B cell (primary cell): ENCODE measurements around the gene CES4A. TPM values are rescaled to one million over a fixed set of nuclear protein-coding genes. Genes with fewer than 3 reads are reported as not detected.

ENCODE experiments used
- ATAC-seq: fragments of 200-7000 bp; cut with Tn5 transposase; one replicate; pipeline ENCODE4 v1.10.0; 2021; ENCODE audit warnings: low read depth, mild to moderate bottlenecking, moderate number of reproducible peaks, moderate library complexity
- CTCF ChIA-PET: fragments of 350-600 bp; sonication (Branson Sonifier 250); formaldehyde crosslinking; loops from one replicate; lab custom pipeline; 2021; ENCODE audit warnings: antibody characterized with exemption, inconsistent platforms; lab: Charles Lee
- POLR2A ChIA-PET: fragments of 350-600 bp; sonication (Branson Sonifier 250); formaldehyde crosslinking; loops from one replicate; lab custom pipeline; 2021; ENCODE audit warnings: antibody characterized with exemption; lab: Charles Lee
- DNase-seq: peaks from one replicate; pipeline ENCODE4 v3.0.0; 2013
- H2AFZ ChIP-seq: 2 replicates; pipeline ENCODE4 v1.6.1; 2012; ENCODE audit warnings: mild to moderate bottlenecking, low read depth, low read length; ENCODE audit not compliant: insufficient read depth, poor library complexity, severe bottlenecking
- H3K27ac ChIP-seq, 2 donors: 1 replicate in 1 of 2; 2 replicates in 1 of 2; pipeline ENCODE4 v1.5.1; 2012 to 2013; ENCODE audit warnings: low read length in 2 of 2, mild to moderate bottlenecking in 2 of 2, moderate library complexity in 1 of 2
- H3K27me3 ChIP-seq, 4 experiments: fragments of 200-600 bp in 1 of 4; sonication (generic) in 1 of 4; replicated peaks in 1 of 4; 1 replicate in 2 of 4; 2 replicates in 2 of 4; pipeline versions ENCODE4 v1.6.1 to v1.7.0; 2013 to 2016; ENCODE audit warnings: low read length in 3 of 4, mild to moderate bottlenecking in 2 of 4, mixed read lengths in 1 of 4, moderate library complexity in 1 of 4; ENCODE audit not compliant: insufficient read depth in 4 of 4, control insufficient read depth in 3 of 4; ENCODE audit errors: control extremely low read depth in 1 of 4
- H3K36me3 ChIP-seq, 2 experiments: replicated peaks in 1 of 2; 1 replicate in 1 of 2; 2 replicates in 1 of 2; pipeline versions ENCODE4 v1.6.1 to v1.7.1; 2013; ENCODE audit warnings: low read length in 1 of 2; ENCODE audit not compliant: insufficient read depth in 2 of 2, control insufficient read depth in 1 of 2; ENCODE audit errors: control extremely low read depth in 1 of 2, extremely low read depth in 1 of 2
- H3K4me1 ChIP-seq, 2 donors: fragments of 200-600 bp in 1 of 2; sonication (generic) in 1 of 2; 1 replicate in 1 of 2; 2 replicates in 1 of 2; pipeline versions ENCODE4 v1.5.1 to v1.6.1; 2013 to 2017; ENCODE audit warnings: low read length in 2 of 2; ENCODE audit not compliant: control insufficient read depth in 2 of 2, insufficient read depth in 2 of 2
- H3K4me2 ChIP-seq: replicated peaks from 2 replicates; pipeline ENCODE3; 2012; ENCODE audit warnings: mild to moderate bottlenecking, low read depth, low read length; ENCODE audit not compliant: poor library complexity, severe bottlenecking
- H3K4me3 ChIP-seq, 5 experiments: fragments of 200-600 bp in 1 of 5; sonication (generic) in 1 of 5; 1 replicate in 3 of 5; 2 replicates in 2 of 5; pipeline versions ENCODE4 v1.5.1 to v1.7.0; 2011 to 2016; ENCODE audit warnings: low read length in 4 of 5, mild to moderate bottlenecking in 4 of 5, low read depth in 2 of 5, control low read depth in 1 of 5, moderate library complexity in 1 of 5; ENCODE audit not compliant: insufficient read depth in 1 of 5; ENCODE audit errors: control extremely low read depth in 1 of 5, extremely low read depth in 1 of 5
- H3K79me2 ChIP-seq: fragments of 200-600 bp; sonication (generic); one replicate; pipeline ENCODE4 v1.6.0; 2016; ENCODE audit warnings: low read length; ENCODE audit not compliant: control insufficient read depth, insufficient read depth
- H3K9ac ChIP-seq: fragments of 200-600 bp; sonication (generic); 2 replicates; pipeline ENCODE4 v1.6.1; 2017; ENCODE audit warnings: mild to moderate bottlenecking, low read length, moderate library complexity
- H3K9me3 ChIP-seq, 3 donors: one replicate each; pipeline versions ENCODE4 v1.6.1 to v1.7.1; 2013; ENCODE audit warnings: low read length in 2 of 3; ENCODE audit not compliant: control insufficient read depth in 2 of 3, insufficient read depth in 1 of 3; ENCODE audit errors: control extremely low read depth in 1 of 3
- H4K20me1 ChIP-seq: 2 replicates; pipeline ENCODE4 v1.6.0; 2012; ENCODE audit warnings: mild to moderate bottlenecking, low read length; ENCODE audit not compliant: insufficient read depth, control insufficient read depth, poor library complexity, severe bottlenecking
- H3K27ac Mint-ChIP-seq: one replicate; pipeline ENCODE4 v1.8.0; 2021; ENCODE audit warnings: mixed read lengths
- H3K27me3 Mint-ChIP-seq: one replicate; pipeline ENCODE4 v1.8.0; 2021; ENCODE audit warnings: mixed read lengths
- H3K4me1 Mint-ChIP-seq: one replicate; pipeline ENCODE4 v1.8.0; 2021; ENCODE audit warnings: mixed read lengths
- H3K4me3 Mint-ChIP-seq: one replicate; pipeline ENCODE4 v1.8.0; 2021; ENCODE audit warnings: mixed read lengths
- H3K9me3 Mint-ChIP-seq: one replicate; pipeline ENCODE4 v1.8.0; 2022; ENCODE audit warnings: mixed read lengths; ENCODE audit not compliant: insufficient read depth
- EZH2 ChIP-seq: IDR thresholded peaks from 2 replicates; pipeline ENCODE4 v1.6.1; 2012; ENCODE audit warnings: borderline replicate concordance, low read depth, mild to moderate bottlenecking, moderate library complexity, low read length; ENCODE audit not compliant: insufficient read depth, poor library complexity, severe bottlenecking
- WGBS: methylation state at CpG from one replicate; pipeline ENCODE4 v1.1.5; 2013; ENCODE audit warnings: missing lambda C conversion rate; ENCODE audit not compliant: insufficient coverage; 5-methylcytosine and 5-hydroxymethylcytosine counted together
- intact Hi-C: fragments of 100-400 bp; cut with micrococcal nuclease; formaldehyde crosslinking; loops from one replicate; pipeline ENCODE4 v1.10.0; 2022
- polyA plus RNA-seq: library from polyadenylated mRNA; depleted of rRNA; stranded (reverse); fragments of >200 nt; gene quantifications from 2 replicates; pipeline ENCODE4 v1.2.3, GENCODE V29; 2012
- total RNA-seq, 2 donors: library from RNA; stranded (reverse); fragments of 120-200 nt in 1 of 2; gene quantifications; 1 replicate in 1 of 2; 2 replicates in 1 of 2; pipeline versions ENCODE4 v1.2.3 to v1.2.4, GENCODE V29; 2013 to 2022
- TF ChIP-seq, protein P1 (sequence below): fragments of 200-600 bp; IDR thresholded peaks from one replicate; pipeline ENCODE4 v1.8.0; 2022; ENCODE audit warnings: antibody characterized with exemption, mild to moderate bottlenecking

CES4A gene
- total and polyA plus RNA-seq, 2 donors (not counting 1 experiment from before 2014, with no cell fraction given) = 8.4 to 17.3 TPM

DNA sequence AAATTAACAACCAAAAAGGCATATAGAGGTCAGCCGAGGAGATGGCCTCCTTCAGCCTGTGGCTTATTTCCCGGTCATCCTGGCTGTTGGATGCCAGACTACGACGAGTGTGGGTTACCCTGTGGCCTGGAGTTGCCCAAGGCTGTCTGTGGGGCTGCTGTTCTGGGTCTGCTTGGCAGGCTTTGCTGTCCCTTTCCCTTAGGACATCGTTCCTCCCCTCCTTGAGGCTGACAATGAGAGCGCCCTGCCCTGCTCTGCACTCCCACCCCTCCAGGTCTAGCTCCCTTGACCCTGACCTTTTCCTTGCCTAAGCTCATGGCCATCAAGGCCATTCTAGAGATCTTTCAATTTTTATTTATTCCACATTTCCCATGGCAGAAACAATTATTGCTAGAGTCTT lies 38.7 kb downstream of the CES4A start:
- TF ChIP-seq, protein P1, sequence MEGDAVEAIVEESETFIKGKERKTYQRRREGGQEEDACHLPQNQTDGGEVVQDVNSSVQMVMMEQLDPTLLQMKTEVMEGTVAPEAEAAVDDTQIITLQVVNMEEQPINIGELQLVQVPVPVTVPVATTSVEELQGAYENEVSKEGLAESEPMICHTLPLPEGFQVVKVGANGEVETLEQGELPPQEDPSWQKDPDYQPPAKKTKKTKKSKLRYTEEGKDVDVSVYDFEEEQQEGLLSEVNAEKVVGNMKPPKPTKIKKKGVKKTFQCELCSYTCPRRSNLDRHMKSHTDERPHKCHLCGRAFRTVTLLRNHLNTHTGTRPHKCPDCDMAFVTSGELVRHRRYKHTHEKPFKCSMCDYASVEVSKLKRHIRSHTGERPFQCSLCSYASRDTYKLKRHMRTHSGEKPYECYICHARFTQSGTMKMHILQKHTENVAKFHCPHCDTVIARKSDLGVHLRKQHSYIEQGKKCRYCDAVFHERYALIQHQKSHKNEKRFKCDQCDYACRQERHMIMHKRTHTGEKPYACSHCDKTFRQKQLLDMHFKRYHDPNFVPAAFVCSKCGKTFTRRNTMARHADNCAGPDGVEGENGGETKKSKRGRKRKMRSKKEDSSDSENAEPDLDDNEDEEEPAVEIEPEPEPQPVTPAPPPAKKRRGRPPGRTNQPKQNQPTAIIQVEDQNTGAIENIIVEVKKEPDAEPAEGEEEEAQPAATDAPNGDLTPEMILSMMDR = no peak
- TF ChIP-seq EZH2 = no peak
- H3K4me1 Mint-ChIP-seq = peaks cover 28% of the 10 kb centered on the region
- peak overlapping the region; percentile 38 for H3K27ac Mint-ChIP-seq
- no peak overlapping the region for H3K9ac ChIP-seq
- peaks cover 13 to 18% of the 10 kb centered on the region in 2 donors for H3K4me1 ChIP-seq
- intact Hi-C loops = no loop called here
- no peaks in the 10 kb centered on the region for H3K27me3 Mint-ChIP-seq
- H3K9me3 ChIP-seq = no peaks in the 10 kb centered on the region
- POLR2A ChIA-PET = interaction anchor here (0.7 to 0.9 kb wide), 2 partner anchors 9 to 220 kb away, joined by 3 to 4 read pairs; partner anchors contain the start of gene FHOD1
- no peak for DNase-seq
- no peak overlapping the region for H2AFZ ChIP-seq
- H3K4me2 ChIP-seq = no peak overlapping the region
- no peak for ATAC-seq
- H3K79me2 ChIP-seq = peaks cover 24% of the 10 kb centered on the region
- H3K9me3 Mint-ChIP-seq = no peaks in the 10 kb centered on the region
- WGBS = 95% methylated on average over 6 of the region's 6 CpGs
- no peak overlapping the region for H3K4me3 ChIP-seq
- peaks cover 0 to 7% of the 10 kb centered on the region in 2 experiments for H3K36me3 ChIP-seq
- no peaks in the 10 kb centered on the region for H3K27me3 ChIP-seq
- CTCF ChIA-PET = interaction anchor here (0.6 to 2.3 kb wide), 3 partner anchors 9 to 247 kb away, joined by 3 to 7 read pairs (median 5); no protein-coding TSS in a partner anchor
- H3K4me3 Mint-ChIP-seq = peak overlapping the region; percentile 32
- H3K27ac ChIP-seq = no peak overlapping the region
- H4K20me1 ChIP-seq = peaks cover 17% of the 10 kb centered on the region

DNA sequence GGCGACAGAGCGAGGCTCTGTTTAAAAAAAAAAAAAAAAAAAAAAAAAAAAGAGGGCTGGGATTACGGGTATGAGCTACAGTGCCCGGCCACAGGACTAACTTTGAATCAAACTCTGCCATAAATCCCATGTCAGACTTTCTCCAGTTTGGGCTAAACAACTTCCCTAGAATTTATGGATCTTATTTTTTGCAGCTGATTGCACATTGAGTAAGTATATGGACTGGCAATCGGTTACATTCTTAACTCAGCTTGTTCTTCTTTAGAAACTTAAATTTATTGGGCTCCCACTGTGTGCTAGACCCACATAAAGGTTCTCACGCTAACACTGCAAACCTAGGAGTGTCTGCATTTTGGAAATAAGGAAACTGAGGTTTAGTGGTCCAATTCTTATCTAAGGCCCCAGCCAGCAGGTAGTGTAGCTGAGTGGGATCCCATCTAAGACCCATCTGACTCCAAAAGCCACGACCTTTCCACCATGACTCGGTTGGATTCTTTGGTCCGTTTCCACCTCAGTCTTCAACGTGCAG lies 39.8 kb downstream of the CES4A start:
- ATAC-seq (no peak), DNase-seq (no peak)
- intact Hi-C loops = loop anchor here (2.0 kb wide), 1 partner anchor 13 kb away; no protein-coding TSS in a partner anchor
- Histone ChIP-seq H3K4me3 (peak overlapping the region; percentile 57 to 69 (median 69)), H3K4me2 (peak overlapping the region; percentile 86), H2AFZ (peak overlapping the region; percentile 92), H4K20me1 (peaks cover 27% of the 10 kb centered on the region), H3K36me3 (peaks cover 0 to 13% of the 10 kb centered on the region in 2 experiments), H3K9ac (peak overlapping the region; percentile 78), H3K4me1 (peaks cover 13 to 18% of the 10 kb centered on the region in 2 donors), H3K79me2 (peaks cover 36% of the 10 kb centered on the region), H3K27me3 (no peaks in the 10 kb centered on the region), H3K27ac (peak overlapping the region; percentile 96 to 98), H3K9me3 (peaks cover 0 to under 1% (median 0%) of the 10 kb centered on the region in 3 donors)
- no peak for TF ChIP-seq EZH2
- TF ChIP-seq, protein P1 = no peak
- CTCF ChIA-PET = interaction anchor here (0.8 to 2.3 kb wide), 10 partner anchors 8 to 157 kb away, joined by 3 to 10 read pairs (median 4); partner anchors contain the start of gene B3GNT9
- H3K9me3 Mint-ChIP-seq = no peaks in the 10 kb centered on the region
- POLR2A ChIA-PET = interaction anchor here (0.6 to 1.3 kb wide), 6 partner anchors 21 to 1043 kb away, joined by 3 to 8 read pairs (median 6); no protein-coding TSS in a partner anchor
- H3K4me1 Mint-ChIP-seq = peaks cover 40% of the 10 kb centered on the region
- no peaks in the 10 kb centered on the region for H3K27me3 Mint-ChIP-seq
- 8% methylated on average over 5 of the region's 10 CpGs for whole genome bisulfite sequencing
- H3K4me3 Mint-ChIP-seq = peak overlapping the region; percentile 89
- H3K27ac Mint-ChIP-seq = peak overlapping the region; percentile 94
